HepG2 (cell line): ENCODE measurements around the gene TAF6L. TPM values are rescaled to one million over a fixed set of nuclear protein-coding genes. Genes with fewer than 3 reads are reported as not detected.

ENCODE experiments used
- BRF2 ChIP-seq: sonication (generic); formaldehyde crosslinking; IDR thresholded peaks from 2 replicates; pipeline ENCODE4 v1.8.1; 2022; ENCODE audit warnings: mild to moderate bottlenecking, missing genetic modification reagents
- CBFB ChIP-seq: sonication (generic); formaldehyde crosslinking; IDR thresholded peaks from 2 replicates; pipeline ENCODE4 v1.4.0; 2020; ENCODE audit warnings: missing genetic modification reagents
- E2F2 ChIP-seq: sonication (generic); formaldehyde crosslinking; IDR thresholded peaks from 2 replicates; pipeline ENCODE4 v1.4.0; 2020; ENCODE audit warnings: missing genetic modification reagents, borderline replicate concordance
- ETV6 ChIP-seq: sonication (generic); formaldehyde crosslinking; conservative IDR thresholded peaks from 2 replicates; pipeline ENCODE4 v1.4.0; 2020; ENCODE audit warnings: missing genetic modification reagents
- KDM5B ChIP-seq: sonication (generic); formaldehyde crosslinking; IDR thresholded peaks from 2 replicates; pipeline ENCODE4 v1.4.0; 2020; ENCODE audit warnings: missing genetic modification reagents, mild to moderate bottlenecking, borderline replicate concordance
- KMT2A ChIP-seq: sonication (generic); formaldehyde crosslinking; IDR thresholded peaks from 2 replicates; pipeline ENCODE4 v1.4.0; 2020; ENCODE audit warnings: missing genetic modification reagents
- MTA3 ChIP-seq: sonication (generic); formaldehyde crosslinking; IDR thresholded peaks from 2 replicates; pipeline ENCODE4 v1.4.0; 2020; ENCODE audit warnings: missing genetic modification reagents
- NR2C2 ChIP-seq: sonication (generic); formaldehyde crosslinking; IDR thresholded peaks from 2 replicates; pipeline ENCODE4 v1.4.0; 2020; ENCODE audit warnings: missing genetic modification reagents, mild to moderate bottlenecking, moderate library complexity, borderline replicate concordance
- RFX3 ChIP-seq: IDR thresholded peaks from 2 replicates; pipeline ENCODE4 v1.6.1; 2016; ENCODE audit warnings: missing biosample characterization, missing genetic modification reagents
- RXRA ChIP-seq: sonication (generic); formaldehyde crosslinking; IDR thresholded peaks from 2 replicates; pipeline ENCODE4 v1.5.1; 2020; ENCODE audit warnings: missing genetic modification reagents
- SALL1 ChIP-seq: sonication (generic); formaldehyde crosslinking; IDR thresholded peaks from 2 replicates; pipeline ENCODE4 v1.8.0; 2022; ENCODE audit warnings: mild to moderate bottlenecking, missing genetic modification reagents
- ZBTB38 ChIP-seq: sonication (generic); formaldehyde crosslinking; IDR thresholded peaks from 2 replicates; pipeline ENCODE4 v1.5.1; 2020; ENCODE audit warnings: mild to moderate bottlenecking, missing genetic modification reagents
- ZNF234 ChIP-seq: sonication (generic); formaldehyde crosslinking; conservative IDR thresholded peaks from 2 replicates; pipeline ENCODE4 v1.5.1; 2020; ENCODE audit warnings: mild to moderate bottlenecking, missing genetic modification reagents
- ZNF280D ChIP-seq: sonication (generic); formaldehyde crosslinking; IDR thresholded peaks from 2 replicates; pipeline ENCODE4 v1.5.1; 2020; ENCODE audit warnings: mild to moderate bottlenecking, missing genetic modification reagents
- ZNF296 ChIP-seq: sonication (generic); formaldehyde crosslinking; conservative IDR thresholded peaks from 2 replicates; pipeline ENCODE4 v1.5.0; 2020; ENCODE audit warnings: mild to moderate bottlenecking, missing genetic modification reagents
- ZNF343 ChIP-seq: sonication (generic); formaldehyde crosslinking; IDR thresholded peaks from 2 replicates; pipeline ENCODE4 v1.4.0; 2020; ENCODE audit warnings: mild to moderate bottlenecking, missing genetic modification reagents
- ZNF512B ChIP-seq: sonication (generic); formaldehyde crosslinking; IDR thresholded peaks from 2 replicates; pipeline ENCODE4 v1.5.1; 2020; ENCODE audit warnings: missing genetic modification reagents, mild to moderate bottlenecking, borderline replicate concordance
- ZNF691 ChIP-seq: sonication (generic); formaldehyde crosslinking; IDR thresholded peaks from 2 replicates; pipeline ENCODE4 v1.4.0; 2020; ENCODE audit warnings: missing genetic modification reagents, low read depth, mild to moderate bottlenecking, borderline replicate concordance
- ZNF883 ChIP-seq: sonication (generic); formaldehyde crosslinking; IDR thresholded peaks from 2 replicates; pipeline ENCODE4 v1.5.1; 2020; ENCODE audit warnings: mild to moderate bottlenecking, missing genetic modification reagents; ENCODE audit errors: not compliant biosample characterization
- ZSCAN21 ChIP-seq: sonication (generic); formaldehyde crosslinking; IDR thresholded peaks from 2 replicates; pipeline ENCODE4 v1.8.0; 2022; ENCODE audit warnings: mild to moderate bottlenecking, missing genetic modification reagents, moderate library complexity, borderline replicate concordance
- polyA plus RNA-seq, 8 experiments: library from polyadenylated mRNA; depleted of rRNA in 3 of 8; stranded (reverse) in 7 of 8; unstranded in 1 of 8; fragments of >200 nt; fragmentation: Illumina TruSeq in 4 of 8; extraction: Trizol in 4 of 8; gene quantifications; 2 replicates each; pipeline versions ENCODE4 v1.2.1 to v1.2.3, GENCODE V29; 2011 to 2016; ENCODE audit warnings: low read depth in 4 of 8, missing spikeins in 1 of 8, mixed read lengths in 1 of 8; ENCODE audit not compliant: insufficient read depth in 1 of 8
- total RNA-seq, 5 experiments: library from RNA; depleted of rRNA; stranded (reverse); fragments of >200 nt; fragmentation: Illumina TruSeq; extraction: Trizol; gene quantifications; 2 replicates each; pipeline ENCODE4 v1.2.3, GENCODE V29; 2016; ENCODE audit warnings: low read depth in 1 of 5

TAF6L gene
- total and polyA plus RNA-seq, 2 of the 13 experiments (the other 11 are each of a cell fraction or from before 2014, with no cell fraction given), result 12.6 to 19.4 TPM

GRCh38 chr11:62726156-62726914 lies 44.9 kb upstream of the TAF6L start (continued):
- TF ChIP-seq NR2C2, result no peak
- no peak for TF ChIP-seq ZNF512B (CRISPR knock-in tag)
- TF ChIP-seq KMT2A (CRISPR knock-in tag), result no peak
- TF ChIP-seq ZNF343 (CRISPR knock-in tag), result 0 out of 2 replicates have a peak, but pooled peaks have one; percentile 12
- TF ChIP-seq ETV6 (CRISPR knock-in tag), result 0 out of 2 replicates have a peak, but pooled peaks have one; percentile 47
- no peak for TF ChIP-seq RFX3
- TF ChIP-seq CBFB, result no peak
- TF ChIP-seq MTA3 (CRISPR knock-in tag), result no peak
- TF ChIP-seq ZNF691, result no peak
- TF ChIP-seq E2F2 (CRISPR knock-in tag), result no peak
- TF ChIP-seq ZNF280D, result no peak
- 0 out of 2 replicates have a peak, but pooled peaks have one; percentile 38 for TF ChIP-seq RXRA
- TF ChIP-seq ZNF296 (CRISPR knock-in tag), result 0 out of 2 replicates have a peak, but pooled peaks have one; percentile 1
- TF ChIP-seq KDM5B (CRISPR knock-in tag), result peak; percentile 1; the same call in 1 of the 2 replicates
- TF ChIP-seq ZSCAN21, result no peak
- TF ChIP-seq ZNF883 (CRISPR knock-in tag), result no peak
- TF ChIP-seq SALL1 (CRISPR knock-in tag), result no peak; the same call in 1 of the 2 replicates
- no peak for TF ChIP-seq ZBTB38
- TF ChIP-seq ZNF234 (CRISPR knock-in tag), result no peak
- TF ChIP-seq BRF2, result no peak
